GM12873 (cell line): Measurements from ENCODE around the gene PYY.

Source experiments
- CTCF ChIP-seq: IDR thresholded peaks from 2 replicates; pipeline ENCODE4 v1.5.1; 2012; ENCODE audit warnings: low read depth, mild to moderate bottlenecking, moderate library complexity, low read length, control low read depth; ENCODE audit not compliant: insufficient read depth; ENCODE audit errors: missing control alignments

PYY gene

GRCh38 chr17:43914451-43914850 lies 39.3 kb downstream of the PYY start:
- no peak for TF ChIP-seq CTCF

- no peak for TF ChIP-seq CTCF
These were observed 40.2 kb downstream of the PYY start for GRCh38 chr17:43913584-43913983.

- TF ChIP-seq CTCF, result no peak
These were observed 41.0 kb downstream of the PYY start for GRCh38 chr17:43912635-43913304.

- TF ChIP-seq CTCF, result no peak
These were observed 41.8 kb downstream of the PYY start for GRCh38 chr17:43911904-43912303.

GRCh38 chr17:43909537-43910231 lies 44.1 kb downstream of the PYY start:
- no peak for TF ChIP-seq CTCF

- TF ChIP-seq CTCF, result no peak
These were observed 45.6 kb downstream of the PYY start for GRCh38 chr17:43907998-43908721.

- TF ChIP-seq CTCF, result peak; percentile 28
These were observed 46.2 kb downstream of the PYY start, which contains the start of gene MPP2 for GRCh38 chr17:43907425-43907981. MPP2 (minus strand) TSS chr17:43907536; CDS start chr17:43904460, 3,076 bp downstream.
